RPMI8226 (cell line): ENCODE measurements around the gene CRISP1.
"Not testable (repeated sequence)": the region's sequence is repeated elsewhere in the genome, so short reads cannot be mapped to it uniquely, and the experiment has no call there.

Experiments
- DNase-seq: peaks from one replicate; pipeline ENCODE4 v3.0.0-alpha.2; 2015

The CRISP1 gene

GRCh38 chr6:49839957-49840356 is 26.4 kb downstream of the CRISP1 start:
- no peak for DNase-seq

- DNase-seq: no peak
Observed at GRCh38 chr6:49839162-49839561, 27.2 kb downstream of the CRISP1 start.

GRCh38 chr6:49835140-49835539 is 31.2 kb downstream of the CRISP1 start:
- no peak for DNase-seq

GRCh38 chr6:49833386-49833785 is 32.9 kb downstream of the CRISP1 start:
- DNase-seq: no peak

GRCh38 chr6:49826743-49827406 is 39.5 kb downstream of the CRISP1 start:
- no peak for DNase-seq

- no peak for DNase-seq
Observed at GRCh38 chr6:49815166-49815565, 51.2 kb downstream of the CRISP1 start.

GRCh38 chr6:49813248-49813647 is 53.1 kb downstream of the CRISP1 start:
- DNase-seq: no peak

GRCh38 chr6:49806145-49806544 is 60.2 kb downstream of the CRISP1 start:
- DNase-seq: no peak

GRCh38 chr6:49805246-49805645 is 61.1 kb downstream of the CRISP1 start:
- DNase-seq: no peak

- no peak for DNase-seq
Observed at GRCh38 chr6:49801525-49801924, 64.8 kb downstream of the CRISP1 start.

- no peak for DNase-seq
Observed at GRCh38 chr6:49799090-49799489, 67.2 kb downstream of the CRISP1 start.

- not testable (repeated sequence) for DNase-seq
Observed at GRCh38 chr6:49796842-49797455, 69.4 kb downstream of the CRISP1 start.

GRCh38 chr6:49790341-49790740 is 76.0 kb downstream of the CRISP1 start:
- no peak for DNase-seq

- no peak for DNase-seq
Observed at GRCh38 chr6:49787176-49787575, 79.2 kb downstream of the CRISP1 start, which contains the start of gene PGK2. TSS of gene PGK2 (minus strand) at chr6:49787285. CDS start at chr6:49787187, 98 bp downstream.

- no peak for DNase-seq
Observed at GRCh38 chr6:49784272-49784671, 82.1 kb downstream of the CRISP1 start.
